HCT116 (cell line): ENCODE measurements around the gene CERS6. TPM values are rescaled to one million over a fixed set of nuclear protein-coding genes. Genes with fewer than 3 reads are reported as not detected.

Source experiments
- ATAC-seq: fragments of 200-7000 bp; cut with Tn5 transposase; 2 replicates; pipeline ENCODE4 v1.9.1; 2020; ENCODE audit warnings: mild to moderate bottlenecking, moderate library complexity
- BruUV-seq: library from RNA; stranded (reverse); fragments of 400-500 nt; replicated peaks from 2 replicates; lab custom pipeline; 2021; lab: Mats Ljungman, UMichigan
- CTCF ChIA-PET: fragments of 300-600 bp; sonication (Branson Sonifier 250); formaldehyde crosslinking; loops from one replicate; lab custom pipeline; 2021; ENCODE audit warnings: antibody characterized with exemption; lab: Charles Lee
- POLR2A ChIA-PET: fragments of 300-600, 350-600 bp; sonication (Branson Sonifier 250); formaldehyde crosslinking; loops from one replicate; lab custom pipeline; 2021; ENCODE audit warnings: antibody characterized with exemption; lab: Charles Lee
- RAD21 ChIA-PET, 2 experiments: fragments of 300-600 bp; sonication (Branson Sonifier 250); formaldehyde crosslinking; loops; one replicate each; lab custom pipeline; 2023; ENCODE audit warnings: low total read pairs in 2 of 2; ENCODE audit not compliant: uncharacterized antibody in 2 of 2, unreplicated experiment in 2 of 2, low non-redundant PET in 1 of 2; lab: Charles Lee
- DNase-seq: peaks from one replicate; pipeline ENCODE4 v3.0.0-alpha.2; 2010; ENCODE audit warnings: low read depth, low spot score
- H2AFZ ChIP-seq: fragments of 200-600 bp; shearing (Covaris generic), sonication (generic); 2 replicates; pipeline ENCODE4 v1.6.1; 2017; ENCODE audit warnings: low read depth, mixed run types, mixed read lengths, antibody characterized with exemption, low read length; ENCODE audit not compliant: poor library complexity, severe bottlenecking
- H3K27ac ChIP-seq: 2 replicates; pipeline ENCODE4 v1.5.1; 2012; ENCODE audit warnings: low read depth, low read length
- H3K27me3 ChIP-seq: fragments of 200-600 bp; sonication (generic); 2 replicates; pipeline ENCODE4 v1.6.1; 2016; ENCODE audit warnings: mixed run types, low read length, mixed read lengths; ENCODE audit not compliant: insufficient read depth
- H3K36me3 ChIP-seq, 2 experiments: fragments of 200-500 bp in 1 of 2; fragments of 200-600 bp in 1 of 2; sonication (Bioruptor generic) in 1 of 2; sonication (generic) in 1 of 2; 2 replicates each; pipeline versions ENCODE4 v1.5.1 to v1.6.1; 2014 to 2016; ENCODE audit warnings: low read length in 2 of 2, inconsistent platforms in 1 of 2, mixed read lengths in 1 of 2, mixed run types in 1 of 2; ENCODE audit not compliant: insufficient read depth in 2 of 2, control insufficient read depth in 1 of 2
- H3K4me1 ChIP-seq, 2 experiments: fragments of 200-600 bp in 1 of 2; sonication (generic) in 1 of 2; 2 replicates each; pipeline versions ENCODE4 v1.5.1 to v1.6.1; 2012 to 2017; ENCODE audit warnings: low read length in 2 of 2, inconsistent platforms in 1 of 2, mild to moderate bottlenecking in 1 of 2, mixed read lengths in 1 of 2, mixed run types in 1 of 2, moderate library complexity in 1 of 2; ENCODE audit not compliant: insufficient read depth in 2 of 2, control insufficient read depth in 1 of 2
- H3K4me2 ChIP-seq: fragments of 200-600 bp; sonication (generic); 2 replicates; pipeline ENCODE4 v1.6.1; 2017; ENCODE audit warnings: mixed run types, low read length, mixed read lengths
- H3K4me3 ChIP-seq, 2 experiments: fragments of 200-600 bp in 1 of 2; sonication (generic) in 1 of 2; replicated peaks in 1 of 2; 2 replicates each; pipeline ENCODE4 v1.5.1; 2011 to 2016; ENCODE audit warnings: low read length in 2 of 2, control low read depth in 1 of 2, low read depth in 1 of 2, mild to moderate bottlenecking in 1 of 2, mixed read lengths in 1 of 2, mixed run types in 1 of 2
- H3K79me2 ChIP-seq: fragments of 200-600 bp; sonication (generic); 2 replicates; pipeline ENCODE4 v1.6.1; 2017; ENCODE audit warnings: mild to moderate bottlenecking, mixed run types, low read length, moderate library complexity, mixed read lengths; ENCODE audit not compliant: insufficient read depth
- H3K9ac ChIP-seq: fragments of 200-600 bp; sonication (generic); 2 replicates; pipeline ENCODE4 v1.6.1; 2016; ENCODE audit warnings: low read length, mixed read lengths
- H3K9me2 ChIP-seq: fragments of 200-600 bp; sonication (generic), shearing (Covaris generic); 2 replicates; pipeline ENCODE4 v1.6.1; 2017; ENCODE audit warnings: mixed run types, mild to moderate bottlenecking, moderate library complexity; ENCODE audit not compliant: insufficient read depth
- H3K9me3 ChIP-seq, 2 experiments: fragments of 200-500 bp in 1 of 2; fragments of 200-600 bp in 1 of 2; sonication (Bioruptor generic) in 1 of 2; sonication (generic) in 1 of 2; 2 replicates each; pipeline ENCODE4 v1.6.1; 2014 to 2017; ENCODE audit warnings: low read length in 2 of 2, mixed read lengths in 2 of 2, inconsistent platforms in 1 of 2, low read depth in 1 of 2, mild to moderate bottlenecking in 1 of 2, mixed run types in 1 of 2, moderate library complexity in 1 of 2; ENCODE audit not compliant: control insufficient read depth in 1 of 2, insufficient read depth in 1 of 2
- H4K20me1 ChIP-seq: fragments of 200-600 bp; sonication (generic), shearing (Covaris generic); 2 replicates; pipeline ENCODE4 v1.6.1; 2017; ENCODE audit warnings: mixed run types, mild to moderate bottlenecking, moderate library complexity; ENCODE audit not compliant: insufficient read depth
- EGR1 ChIP-seq: IDR thresholded peaks from 2 replicates; pipeline ENCODE4 v1.6.1; 2012; ENCODE audit warnings: low read depth
- EZH2phosphoT487 ChIP-seq: fragments of 200-600 bp; IDR thresholded peaks from 2 replicates; pipeline ENCODE4 v1.6.1; 2018; ENCODE audit warnings: antibody characterized with exemption, borderline replicate concordance
- FOSL1 ChIP-seq: IDR thresholded peaks from 2 replicates; pipeline ENCODE4 v1.6.1; 2012; ENCODE audit warnings: low read depth
- JUND ChIP-seq: IDR thresholded peaks from 2 replicates; pipeline ENCODE4 v1.6.1; 2012
- POLR2AphosphoS5 ChIP-seq: IDR thresholded peaks from 2 replicates; pipeline ENCODE4 v1.6.1; 2011; ENCODE audit warnings: mild to moderate bottlenecking, low read depth, low read length, moderate library complexity
- SP1 ChIP-seq: IDR thresholded peaks from 2 replicates; pipeline ENCODE4 v1.6.1; 2012; ENCODE audit warnings: low read depth
- ZFX ChIP-seq: fragments of 450-650 bp; IDR thresholded peaks from 2 replicates; pipeline ENCODE4 v1.6.1; 2017
- ZNF274 ChIP-seq: fragments of 200-500 bp; sonication (Bioruptor generic); IDR thresholded peaks from 2 replicates; pipeline ENCODE4 v1.6.1; 2014; ENCODE audit warnings: mild to moderate bottlenecking, low read depth, low read length, inconsistent platforms
- intact Hi-C: fragments of 100-400 bp; cut with micrococcal nuclease; formaldehyde crosslinking; loops from 2 replicates; pipeline ENCODE4 v1.10.0; 2022
- total RNA-seq: library from RNA; stranded (reverse); gene quantifications from one replicate; pipeline ENCODE4 v1.2.1, GENCODE V29; 2021; ENCODE audit not compliant: unreplicated experiment
- TF ChIP-seq, protein P1 (sequence below): IDR thresholded peaks from 2 replicates; pipeline ENCODE4 v1.6.1; 2012

CERS6 gene
- total RNA-seq, 1 experiment from 2014 or later: 37.0 TPM

DNA sequence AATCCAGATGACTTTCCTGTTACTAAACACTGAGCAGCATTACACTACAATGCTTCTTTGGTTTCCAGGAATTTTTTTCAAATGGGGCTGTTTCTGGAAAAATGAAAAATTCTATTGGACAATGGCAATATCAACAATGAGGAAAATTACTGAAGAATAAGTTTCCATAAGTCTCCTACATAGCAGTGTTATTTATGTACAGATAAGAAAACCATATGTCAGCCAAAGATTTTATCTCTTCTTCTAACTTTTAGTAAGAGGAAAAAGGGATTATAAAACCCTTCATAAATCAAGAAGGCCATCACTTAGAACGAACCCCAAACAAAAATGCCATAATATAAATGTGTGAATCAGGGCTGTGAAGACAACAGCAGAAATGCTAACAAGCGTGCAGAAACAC, 314.7 kb downstream of the CERS6 start:
- Histone ChIP-seq H3K4me3 (no peak overlapping the region), H3K9me3 (no peaks in the 10 kb centered on the region), H3K4me2 (no peak overlapping the region), H3K79me2 (no peaks in the 10 kb centered on the region), H4K20me1 (no peaks in the 10 kb centered on the region), H3K9me2 (no peaks in the 10 kb centered on the region), H3K27ac (no peak overlapping the region), H3K4me1 (peaks cover 0 to 4% of the 10 kb centered on the region in 2 experiments; a peak in 1 of 4 replicates), H3K36me3 (no peaks in the 10 kb centered on the region), H3K9ac (no peak overlapping the region), H2AFZ (no peak overlapping the region), H3K27me3 (no peaks in the 10 kb centered on the region)
- CTCF ChIA-PET: no interaction called here
- POLR2A ChIA-PET: no interaction called here
- TF ChIP-seq SP1: no peak
- ATAC-seq (no peak), DNase-seq (no peak)
- RAD21 ChIA-PET: no interaction called here
- intact Hi-C loops: no loop called here
- TSS peak; percentile 9 for BruUV-seq

DNA sequence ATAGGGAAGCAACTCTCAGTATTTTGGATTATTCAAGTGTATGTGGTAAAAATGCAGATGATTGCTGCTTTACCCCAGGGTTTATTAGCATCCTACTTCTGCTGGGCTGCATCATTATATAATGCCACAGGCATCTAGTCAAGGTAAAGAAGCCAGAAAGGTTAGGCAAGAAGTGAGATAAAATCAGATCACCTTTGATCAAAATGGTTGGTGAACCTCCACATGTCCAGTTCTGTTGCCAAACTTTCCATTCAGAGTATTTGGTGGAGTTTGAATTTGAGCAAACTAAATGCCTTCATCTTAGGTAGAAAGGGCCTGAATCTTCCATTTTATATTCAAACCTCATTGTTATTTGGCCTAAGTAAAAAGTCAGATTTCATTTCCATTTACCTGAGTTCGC, 316.6 kb downstream of the CERS6 start:
- Histone ChIP-seq H3K9me3 (no peaks in the 10 kb centered on the region), H4K20me1 (no peaks in the 10 kb centered on the region), H3K4me1 (peaks cover 0 to under 1% of the 10 kb centered on the region in 2 experiments; a peak in 1 of 4 replicates), H3K4me2 (no peak overlapping the region), H3K36me3 (no peaks in the 10 kb centered on the region), H3K27ac (no peak overlapping the region), H3K9me2 (no peaks in the 10 kb centered on the region), H3K79me2 (no peaks in the 10 kb centered on the region), H2AFZ (no peak overlapping the region), H3K9ac (no peak overlapping the region), H3K27me3 (no peaks in the 10 kb centered on the region), H3K4me3 (no peak overlapping the region)
- no peak for ATAC-seq
- TF ChIP-seq, protein P1, sequence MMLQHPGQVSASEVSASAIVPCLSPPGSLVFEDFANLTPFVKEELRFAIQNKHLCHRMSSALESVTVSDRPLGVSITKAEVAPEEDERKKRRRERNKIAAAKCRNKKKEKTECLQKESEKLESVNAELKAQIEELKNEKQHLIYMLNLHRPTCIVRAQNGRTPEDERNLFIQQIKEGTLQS: no peak
- TF ChIP-seq EZH2phosphoT487 (no peak), POLR2AphosphoS5 (no peak), JUND (no peak), ZFX (no peak), FOSL1 (no peak), EGR1 (no peak), ZNF274 (no peak), SP1 (no peak)
- ChIA-PET RAD21 (no interaction called here), CTCF (interaction anchor here (0.7 to 2.0 kb wide), 3 partner anchors 147 to 426 kb away, joined by 3 to 7 read pairs (median 3); no protein-coding TSS in a partner anchor), POLR2A (no interaction called here)
- no peak for DNase-seq
- BruUV-seq: no TSS peak
- intact Hi-C loops: loop anchor here (1.0 kb wide), 1 partner anchor 148 kb away; no protein-coding TSS in a partner anchor
